Lower lobe of right lung (tissue), 2 donors: Measurements from ENCODE around the gene IFNG-AS1. TPM values are rescaled to one million over a fixed set of nuclear protein-coding genes. Genes with fewer than 3 reads are reported as not detected.

ENCODE experiments used
- ATAC-seq, 2 donors: fragments of 200-7000 bp; cut with Tn5 transposase; one replicate each; pipeline ENCODE4 v1.9.1; 2020 to 2022; ENCODE audit warnings: mild to moderate bottlenecking in 2 of 2, moderate library complexity in 2 of 2
- DNase-seq: peaks from one replicate; pipeline ENCODE4 v3.0.0-alpha.2; 2020
- H3K27ac ChIP-seq: fragments of 200-600 bp; one replicate; pipeline ENCODE4 v1.8.0; 2022
- H3K27me3 ChIP-seq: fragments of 200-600 bp; one replicate; pipeline ENCODE4 v1.8.0; 2022; ENCODE audit warnings: low read depth
- H3K36me3 ChIP-seq: fragments of 200-600 bp; one replicate; pipeline ENCODE4 v1.8.0; 2022; ENCODE audit warnings: mild to moderate bottlenecking
- H3K4me1 ChIP-seq: fragments of 200-600 bp; one replicate; pipeline ENCODE4 v1.8.0; 2022
- H3K4me3 ChIP-seq: fragments of 200-600 bp; one replicate; pipeline ENCODE4 v1.8.0; 2022; ENCODE audit warnings: mild to moderate bottlenecking
- H3K9me3 ChIP-seq: fragments of 200-600 bp; one replicate; pipeline ENCODE4 v1.8.0; 2022
- intact Hi-C: fragments of 100-400 bp; cut with DNase I; formaldehyde crosslinking; loops from one replicate; pipeline ENCODE4 v1.11.0; 2022
- total RNA-seq: library from RNA; stranded (reverse); fragmentation: NEBNext Ultra II Directional; extraction: Animal tissue kit (Norgen Biotek cat#: 25700); gene quantifications from one replicate; pipeline ENCODE4 v1.2.1, GENCODE V29; 2021
- TF ChIP-seq, protein P1 (sequence below): fragments of 200-600 bp; IDR thresholded peaks from one replicate; pipeline ENCODE4 v1.8.0; 2022; ENCODE audit warnings: antibody characterized with exemption, mild to moderate bottlenecking
- donor health status: DM: no; HTN: yes; CAD: no; lungs with severe emphysema.

The IFNG-AS1 gene
- total RNA-seq, 1 donor from 2014 or later: not detected

DNA sequence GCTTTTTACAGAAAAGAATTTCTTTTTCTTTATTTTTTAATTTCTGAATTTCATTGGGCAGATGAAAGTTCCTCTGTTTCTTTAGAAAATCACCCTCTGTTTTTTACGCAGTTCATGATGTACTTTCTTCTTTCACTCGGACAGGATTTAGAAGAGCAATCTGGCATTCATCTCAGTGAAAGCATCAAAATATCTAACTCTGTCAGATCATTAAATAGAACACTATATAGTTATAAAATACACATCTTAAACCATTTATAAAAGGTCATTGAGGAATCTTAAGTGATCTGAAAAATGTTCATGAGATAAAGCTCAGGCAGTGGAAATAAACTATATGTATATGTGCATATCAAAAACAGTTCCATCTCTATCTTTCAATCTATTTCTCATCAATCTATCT is 3.9 kb downstream of the IFNG-AS1 start:
- Histone ChIP-seq H3K9me3 (no peaks in the 10 kb centered on the region), H3K27ac (no peak overlapping the region), H3K36me3 (no peaks in the 10 kb centered on the region), H3K27me3 (no peaks in the 10 kb centered on the region), H3K4me1 (no peaks in the 10 kb centered on the region), H3K4me3 (no peak overlapping the region)
- TF ChIP-seq, protein P1, sequence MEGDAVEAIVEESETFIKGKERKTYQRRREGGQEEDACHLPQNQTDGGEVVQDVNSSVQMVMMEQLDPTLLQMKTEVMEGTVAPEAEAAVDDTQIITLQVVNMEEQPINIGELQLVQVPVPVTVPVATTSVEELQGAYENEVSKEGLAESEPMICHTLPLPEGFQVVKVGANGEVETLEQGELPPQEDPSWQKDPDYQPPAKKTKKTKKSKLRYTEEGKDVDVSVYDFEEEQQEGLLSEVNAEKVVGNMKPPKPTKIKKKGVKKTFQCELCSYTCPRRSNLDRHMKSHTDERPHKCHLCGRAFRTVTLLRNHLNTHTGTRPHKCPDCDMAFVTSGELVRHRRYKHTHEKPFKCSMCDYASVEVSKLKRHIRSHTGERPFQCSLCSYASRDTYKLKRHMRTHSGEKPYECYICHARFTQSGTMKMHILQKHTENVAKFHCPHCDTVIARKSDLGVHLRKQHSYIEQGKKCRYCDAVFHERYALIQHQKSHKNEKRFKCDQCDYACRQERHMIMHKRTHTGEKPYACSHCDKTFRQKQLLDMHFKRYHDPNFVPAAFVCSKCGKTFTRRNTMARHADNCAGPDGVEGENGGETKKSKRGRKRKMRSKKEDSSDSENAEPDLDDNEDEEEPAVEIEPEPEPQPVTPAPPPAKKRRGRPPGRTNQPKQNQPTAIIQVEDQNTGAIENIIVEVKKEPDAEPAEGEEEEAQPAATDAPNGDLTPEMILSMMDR: no peak
- no peak for DNase-seq
- intact Hi-C loops: no loop called here
- no peak for ATAC-seq

DNA sequence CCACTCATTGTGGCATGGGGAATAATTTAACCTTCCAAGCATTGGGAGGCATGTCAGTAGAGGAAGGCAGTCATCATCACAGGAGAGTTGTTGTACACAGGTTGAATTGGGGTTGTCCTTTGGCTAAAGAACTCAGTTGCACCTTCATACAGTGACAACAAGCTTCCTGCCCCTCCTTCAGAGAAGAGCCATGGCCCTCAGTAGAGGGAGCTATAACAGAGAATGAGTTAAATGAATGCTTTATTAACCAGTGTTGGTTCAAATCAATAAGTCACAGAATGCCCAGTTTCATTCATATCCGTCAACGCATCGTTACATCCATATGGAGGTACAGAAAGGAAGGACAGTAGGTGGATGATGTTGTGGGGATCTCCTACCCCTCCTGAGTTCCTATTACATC is 4.8 kb downstream of the IFNG-AS1 start:
- H3K36me3 ChIP-seq: no peaks in the 10 kb centered on the region
- no peaks in the 10 kb centered on the region for H3K4me1 ChIP-seq
- intact Hi-C loops: no loop called here
- H3K27ac ChIP-seq: no peak overlapping the region
- TF ChIP-seq, protein P1: no peak
- ATAC-seq (no peak), DNase-seq (no peak)
- H3K9me3 ChIP-seq: no peaks in the 10 kb centered on the region
- no peak overlapping the region for H3K4me3 ChIP-seq
- H3K27me3 ChIP-seq: no peaks in the 10 kb centered on the region

DNA sequence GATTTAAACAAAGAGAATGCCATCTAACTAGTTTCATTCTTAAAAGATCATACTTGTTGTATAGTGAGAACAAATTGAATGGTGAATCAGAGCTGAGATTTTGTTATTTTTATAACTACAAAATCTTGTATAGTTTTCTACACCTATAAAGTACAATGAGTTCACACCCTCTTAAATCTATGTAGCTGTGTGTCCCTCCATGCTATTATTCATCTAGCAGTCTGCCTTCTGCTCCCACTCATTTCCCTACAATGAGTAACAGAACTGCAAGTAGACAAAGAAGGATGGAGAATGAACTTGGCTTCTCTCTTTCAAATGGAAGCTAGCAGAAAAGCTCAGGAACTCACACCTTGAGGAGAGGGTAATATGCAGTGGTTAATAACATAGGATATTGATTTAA is 7.1 kb downstream of the IFNG-AS1 start:
- no peaks in the 10 kb centered on the region for H3K9me3 ChIP-seq
- H3K4me1 ChIP-seq: no peaks in the 10 kb centered on the region
- no peak for DNase-seq
- intact Hi-C loops: no loop called here
- ATAC-seq: no peak
- no peaks in the 10 kb centered on the region for H3K27me3 ChIP-seq
- TF ChIP-seq, protein P1: no peak
- no peak overlapping the region for H3K4me3 ChIP-seq
- H3K36me3 ChIP-seq: no peaks in the 10 kb centered on the region
- no peak overlapping the region for H3K27ac ChIP-seq

GRCh38 chr12:67998379-67998778 is 9.1 kb downstream of the IFNG-AS1 start:
- DNase-seq: no peak
- no peaks in the 10 kb centered on the region for H3K4me1 ChIP-seq
- TF ChIP-seq, protein P1: no peak
- intact Hi-C loops: no loop called here
- H3K27ac ChIP-seq: no peak overlapping the region
- H3K4me3 ChIP-seq: no peak overlapping the region
- ATAC-seq: no peak
- H3K27me3 ChIP-seq: no peaks in the 10 kb centered on the region
- no peaks in the 10 kb centered on the region for H3K36me3 ChIP-seq
- H3K9me3 ChIP-seq: no peaks in the 10 kb centered on the region

GRCh38 chr12:67999244-67999643 is 10.0 kb downstream of the IFNG-AS1 start:
- Histone ChIP-seq H3K27ac (no peak overlapping the region), H3K4me1 (no peaks in the 10 kb centered on the region), H3K9me3 (no peaks in the 10 kb centered on the region), H3K36me3 (no peaks in the 10 kb centered on the region), H3K4me3 (no peak overlapping the region), H3K27me3 (no peaks in the 10 kb centered on the region)
- DNase-seq (no peak), ATAC-seq (no peak)
- TF ChIP-seq, protein P1: no peak
- intact Hi-C loops: no loop called here
